BJ (cell line): ENCODE results near the gene AP4B1. TPM values are rescaled to one million over a fixed set of nuclear protein-coding genes. Genes with fewer than 3 reads are reported as not detected.

ENCODE experiments used
- CTCF ChIA-PET: fragments of 350-600 bp; formaldehyde crosslinking; extraction: SDS; loops from one replicate; lab custom pipeline; 2021; ENCODE audit warnings: antibody characterized with exemption, inconsistent platforms; lab: Yijun Ruan, JAX
- POLR2A ChIA-PET: fragments of 300-600 bp; sonication (Branson Sonifier 250); formaldehyde crosslinking; extraction: SDS; loops from one replicate; lab custom pipeline; 2021; ENCODE audit warnings: antibody characterized with exemption; lab: Charles Lee
- DNase-seq: peaks from one replicate; pipeline ENCODE4 v3.0.0-alpha.2; 2011; ENCODE audit warnings: low read depth
- H3K27me3 ChIP-seq: 2 replicates; pipeline ENCODE4 v1.6.0; 2011; ENCODE audit warnings: low read length; ENCODE audit not compliant: control insufficient read depth, insufficient read depth
- H3K36me3 ChIP-seq: 2 replicates; pipeline ENCODE4 v1.5.1; 2011; ENCODE audit warnings: low read length; ENCODE audit not compliant: control insufficient read depth, insufficient read depth
- H3K4me3 ChIP-seq: 2 replicates; pipeline ENCODE4 v1.5.1; 2011; ENCODE audit warnings: low read depth, mild to moderate bottlenecking, control low read depth, low read length
- CTCF ChIP-seq: IDR thresholded peaks from 2 replicates; pipeline ENCODE4 v1.5.1; 2011; ENCODE audit warnings: low read depth, mild to moderate bottlenecking, control low read depth, inconsistent platforms, low read length, moderate library complexity; ENCODE audit not compliant: insufficient read depth
- polyA plus RNA-seq: library from polyadenylated mRNA; depleted of rRNA; stranded (reverse); fragments of >200 nt; gene quantifications from 2 replicates; pipeline ENCODE4 v1.2.3, GENCODE V29; 2011

Gene AP4B1
- polyA plus RNA-seq, 1 experiment: 9.5 TPM

DNA sequence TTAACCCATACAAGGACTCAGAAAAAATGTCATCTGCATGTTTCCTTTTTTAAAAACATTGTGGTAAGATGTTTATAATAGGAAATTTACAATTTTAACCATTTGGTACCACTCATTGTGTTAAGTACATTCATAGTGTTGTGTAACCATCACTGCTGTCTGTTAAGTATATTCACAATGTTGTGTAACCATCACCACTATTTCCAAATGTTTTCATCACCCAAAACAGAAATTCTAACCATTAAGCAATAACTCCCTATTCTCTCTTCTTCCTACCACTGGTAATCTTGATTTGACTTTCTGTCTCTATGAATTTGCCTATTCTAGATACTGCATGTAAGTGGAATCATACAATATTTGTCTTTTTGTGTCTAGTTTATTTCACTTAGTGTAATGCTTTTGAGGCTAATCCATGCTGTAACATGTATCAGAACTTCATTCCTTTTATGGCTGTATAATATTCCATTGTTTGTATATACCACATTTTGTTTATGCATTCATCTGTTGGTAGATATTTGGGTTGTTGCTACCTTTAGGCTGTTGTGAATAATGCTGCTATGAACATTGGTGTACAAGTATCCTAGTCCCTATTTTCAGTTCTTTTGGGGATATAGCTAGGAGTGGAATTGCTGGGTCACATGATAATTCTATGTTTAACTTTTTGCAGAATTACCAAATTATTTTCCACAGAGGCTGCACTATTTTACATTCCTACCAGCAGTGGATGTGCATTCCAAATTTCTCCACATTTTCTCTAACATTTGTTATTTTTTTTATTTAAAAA is 38.6 kb upstream of the AP4B1 start:
- Histone ChIP-seq H3K4me3 (no peak overlapping the region), H3K36me3 (peaks cover 4% of the 10 kb centered on the region), H3K27me3 (no peaks in the 10 kb centered on the region)
- ChIA-PET CTCF (no interaction called here), POLR2A (interaction anchor here (0.6 kb wide), 1 partner anchor 12 kb away, joined by 3 read pairs; no protein-coding TSS in a partner anchor)
- DNase-seq: no peak
- no peak for TF ChIP-seq CTCF

DNA sequence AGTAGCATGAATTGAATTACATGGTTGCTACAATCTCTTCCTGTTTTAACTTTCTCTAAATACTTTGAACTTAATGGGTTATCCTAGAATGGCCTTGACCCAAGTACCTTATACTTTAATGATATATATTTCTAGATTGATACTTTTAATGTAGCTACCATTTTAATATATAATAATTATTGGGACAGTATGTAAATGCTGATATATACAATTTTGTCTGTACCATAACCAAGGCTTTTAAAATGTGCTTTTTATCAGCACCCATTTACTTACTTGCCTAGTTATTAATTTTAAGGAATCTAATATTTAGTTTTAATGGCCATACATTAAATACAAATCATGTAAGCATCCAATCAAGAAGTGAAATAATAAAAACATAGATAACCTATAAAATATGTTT is 37.9 kb upstream of the AP4B1 start:
- Histone ChIP-seq H3K4me3 (no peak overlapping the region), H3K36me3 (peaks cover 4% of the 10 kb centered on the region), H3K27me3 (no peaks in the 10 kb centered on the region)
- POLR2A ChIA-PET: interaction anchor here (0.6 kb wide), 1 partner anchor 11 kb away, joined by 3 read pairs; no protein-coding TSS in a partner anchor
- CTCF ChIA-PET: no interaction called here
- TF ChIP-seq CTCF: no peak
- DNase-seq: no peak

DNA sequence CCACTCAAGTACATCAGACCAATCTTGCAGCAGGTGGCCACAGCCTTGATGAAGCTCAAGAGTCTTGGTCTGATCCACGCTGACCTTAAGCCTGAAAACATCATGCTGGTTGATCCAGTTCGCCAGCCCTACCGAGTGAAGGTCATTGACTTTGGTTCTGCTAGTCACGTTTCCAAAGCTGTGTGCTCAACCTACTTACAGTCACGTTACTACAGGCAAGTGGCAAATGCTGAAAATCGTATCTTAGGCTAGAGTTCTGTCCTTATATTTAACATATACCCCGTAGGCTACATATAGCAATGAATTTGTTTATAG is 36.6 kb upstream of the AP4B1 start:
- no peak for DNase-seq
- POLR2A ChIA-PET: no interaction called here
- CTCF ChIA-PET: interaction anchor here (2.5 kb wide), 1 partner anchor 10 kb away, joined by 7 read pairs; no protein-coding TSS in a partner anchor
- peaks cover 4% of the 10 kb centered on the region for H3K36me3 ChIP-seq
- H3K27me3 ChIP-seq: no peaks in the 10 kb centered on the region
- TF ChIP-seq CTCF: no peak
- no peak overlapping the region for H3K4me3 ChIP-seq

DNA sequence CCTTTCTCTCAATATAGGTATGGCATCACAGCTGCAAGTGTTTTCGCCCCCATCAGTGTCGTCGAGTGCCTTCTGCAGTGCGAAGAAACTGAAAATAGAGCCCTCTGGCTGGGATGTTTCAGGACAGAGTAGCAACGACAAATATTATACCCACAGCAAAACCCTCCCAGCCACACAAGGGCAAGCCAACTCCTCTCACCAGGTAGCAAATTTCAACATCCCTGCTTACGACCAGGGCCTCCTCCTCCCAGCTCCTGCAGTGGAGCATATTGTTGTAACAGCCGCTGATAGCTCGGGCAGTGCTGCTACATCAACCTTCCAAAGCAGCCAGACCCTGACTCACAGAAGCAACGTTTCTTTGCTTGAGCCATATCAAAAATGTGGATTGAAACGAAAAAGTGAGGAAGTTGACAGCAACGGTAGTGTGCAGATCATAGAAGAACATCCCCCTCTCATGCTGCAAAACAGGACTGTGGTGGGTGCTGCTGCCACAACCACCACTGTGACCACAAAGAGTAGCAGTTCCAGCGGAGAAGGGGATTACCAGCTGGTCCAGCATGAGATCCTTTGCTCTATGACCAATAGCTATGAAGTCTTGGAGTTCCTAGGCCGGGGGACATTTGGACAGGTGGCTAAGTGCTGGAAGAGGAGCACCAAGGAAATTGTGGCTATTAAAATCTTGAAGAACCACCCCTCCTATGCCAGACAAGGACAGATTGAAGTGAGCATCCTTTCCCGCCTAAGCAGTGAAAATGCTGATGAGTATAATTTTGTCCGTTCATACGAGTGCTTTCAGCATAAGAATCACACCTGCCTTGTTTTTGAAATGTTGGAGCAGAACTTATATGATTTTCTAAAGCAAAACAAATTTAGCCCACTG is 36.0 kb upstream of the AP4B1 start:
- DNase-seq: no peak
- ChIA-PET POLR2A (no interaction called here), CTCF (interaction anchor here (1.2 to 2.5 kb wide), 2 partner anchors 10 to 12 kb away, joined by 3 to 7 read pairs; partner anchors contain the start of gene HIPK1)
- TF ChIP-seq CTCF: no peak
- Histone ChIP-seq H3K4me3 (no peak overlapping the region), H3K36me3 (peaks cover 4% of the 10 kb centered on the region), H3K27me3 (no peaks in the 10 kb centered on the region)

GRCh38 chr1:113938192-113938591 is 33.6 kb upstream of the AP4B1 start:
- H3K4me3 ChIP-seq: no peak overlapping the region
- H3K36me3 ChIP-seq: peaks cover 2% of the 10 kb centered on the region
- TF ChIP-seq CTCF: no peak
- ChIA-PET CTCF (no interaction called here), POLR2A (no interaction called here)
- H3K27me3 ChIP-seq: no peaks in the 10 kb centered on the region
- DNase-seq: no peak
